ENCODE measurements around the gene CDC25B.

DNA sequence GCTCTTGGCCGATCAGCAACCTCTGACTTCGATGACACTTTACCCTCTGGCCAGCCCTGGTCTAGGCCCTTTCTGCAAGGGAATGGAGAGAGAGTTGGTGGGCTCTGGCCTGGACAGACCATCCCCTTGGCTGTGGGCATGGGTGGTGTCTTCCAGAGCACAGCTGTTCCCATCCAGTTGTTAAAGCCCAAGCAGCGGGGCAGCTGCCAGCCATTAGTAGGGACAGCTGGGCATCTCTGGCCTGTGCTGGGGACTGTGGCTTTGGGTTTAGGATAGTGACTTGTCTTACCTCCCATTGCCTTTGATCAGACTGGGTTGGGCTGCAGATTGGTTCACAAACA, 2.8 kb downstream of the CDC25B start:
- TF ChIP-seq POLR2A (IDR thresholded peaks at IDR 0.05; ENCODE audit: low read depth, low read length) (no peak), POLR2AphosphoS5 (IDR thresholded peaks at IDR 0.05; ENCODE audit: low read depth, low read length) (no peak), TAF1 (IDR thresholded peaks at IDR 0.05; ENCODE audit: borderline replicate concordance, low read depth, low read length) (no peak)
